Transverse colon (tissue), 4 donors: ENCODE results near the gene CNTN1. TPM values are rescaled to one million over a fixed set of nuclear protein-coding genes. Genes with fewer than 3 reads are reported as not detected.

Experiments used
- DNase-seq: peaks from one replicate; pipeline ENCODE4 v3.0.0-alpha.2; 2019
- H3K27ac ChIP-seq, 4 donors: fragments of 200-600 bp; sonication (generic); 2 replicates each; pipeline ENCODE4 v1.5.1; 2016 to 2018; ENCODE audit warnings: inconsistent platforms in 4 of 4
- H3K27me3 ChIP-seq: fragments of 200-600 bp; sonication (generic); 2 replicates; pipeline ENCODE4 v1.5.1; 2017; ENCODE audit warnings: inconsistent platforms
- H3K36me3 ChIP-seq, 4 donors: fragments of 200-600 bp; sonication (generic); 2 replicates each; pipeline ENCODE4 v1.5.1; 2017 to 2019; ENCODE audit warnings: inconsistent platforms in 4 of 4
- H3K4me1 ChIP-seq, 4 donors: fragments of 200-600 bp; sonication (generic); 2 replicates each; pipeline ENCODE4 v1.5.1; 2017 to 2020; ENCODE audit warnings: inconsistent platforms in 4 of 4
- H3K4me3 ChIP-seq, 4 donors: fragments of 200-600 bp; sonication (generic); 1 replicate in 1 of 4; 2 replicates in 3 of 4; pipeline versions ENCODE4 v1.5.1 to v1.6.1; 2017 to 2019; ENCODE audit warnings: inconsistent platforms in 4 of 4
- H3K9me3 ChIP-seq, 2 donors: fragments of 200-600 bp; sonication (generic); 2 replicates each; pipeline ENCODE4 v1.5.1; 2017 to 2019; ENCODE audit warnings: inconsistent platforms in 2 of 2
- EP300 ChIP-seq: sonication (generic); formaldehyde crosslinking; IDR thresholded peaks from one replicate; pipeline ENCODE4 v1.6.1; 2017; ENCODE audit warnings: antibody characterized with exemption, low read depth
- POLR2A ChIP-seq: fragments of 450-650 bp; IDR thresholded peaks from one replicate; pipeline ENCODE4 v1.6.1; 2016; ENCODE audit warnings: antibody characterized with exemption, mild to moderate bottlenecking, moderate library complexity
- POLR2AphosphoS5 ChIP-seq, 3 donors: sonication (generic); formaldehyde crosslinking; IDR thresholded peaks; one replicate each; pipeline ENCODE4 v1.6.1; 2016; ENCODE audit warnings: antibody characterized with exemption in 3 of 3
- WGBS, 2 donors: methylation state at CpG; one replicate each; pipeline ENCODE4 v1.1.5; 2018; ENCODE audit warnings: low coverage in 1 of 2; 5-methylcytosine and 5-hydroxymethylcytosine counted together
- in situ Hi-C, 4 donors: fragments of 200-750 bp; cut with MboI; loops; one replicate each; pipeline versions ENCODE4 v1.15.0 to v1.15.1; 2017; ENCODE audit warnings: low sequenced_read_pairs in 3 of 4, low pct_ligation_motif_present in 1 of 4, low pct_unique_long_range_greater_than_20kb in 1 of 4
- intact Hi-C: fragments of 100-400 bp; cut with DNase I; formaldehyde crosslinking; loops from one replicate; pipeline ENCODE4 v1.15.1; 2023; ENCODE audit warnings: low total_unique reads
- total RNA-seq, 4 donors: library from RNA; depleted of rRNA; stranded (reverse); fragments of >200 nt; gene quantifications; one replicate each; pipeline ENCODE4 v1.1.0, GENCODE V29; 2016
- TF ChIP-seq, protein P1 (sequence below), 5 experiments: fragments of 200-600 bp in 3 of 5; fragments of 450-650 bp in 2 of 5; sonication (generic) in 3 of 5; IDR thresholded peaks; 1 replicate in 2 of 5; 2 replicates in 3 of 5; pipeline ENCODE4 v1.5.1; 2016 to 2017; ENCODE audit warnings: antibody characterized with exemption in 5 of 5, inconsistent platforms in 3 of 5, mild to moderate bottlenecking in 2 of 5, moderate library complexity in 1 of 5

Gene CNTN1
- total RNA-seq, 4 donors from 2014 or later, result 0.60 to 3.2 (median 1.4) TPM

DNA sequence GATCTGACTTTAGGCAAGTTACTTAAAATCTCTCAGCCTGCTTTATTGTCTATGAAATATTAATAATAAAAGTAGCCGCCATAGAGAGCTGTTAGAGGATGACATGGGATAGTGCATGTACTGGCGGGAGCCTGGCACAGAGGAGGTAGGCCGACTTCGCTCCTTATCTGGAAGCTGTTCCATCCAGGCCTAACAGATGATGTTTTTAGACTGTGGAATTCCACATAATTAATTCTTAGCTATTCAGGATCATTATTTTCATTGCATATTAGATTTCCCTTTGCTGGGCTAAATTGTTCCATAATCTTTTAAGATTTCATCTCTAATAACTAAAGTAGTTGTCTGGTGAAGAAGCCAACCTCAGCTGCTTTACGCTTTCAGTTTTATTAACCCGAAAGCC is 30.8 kb downstream of the CNTN1 start:
- no peak overlapping the region for H3K27ac ChIP-seq
- 90 to 93% methylated on average over 3 to 6 of the region's 6 CpGs for WGBS, 2 donors
- no peak for TF ChIP-seq EP300
- TF ChIP-seq, protein P1, sequence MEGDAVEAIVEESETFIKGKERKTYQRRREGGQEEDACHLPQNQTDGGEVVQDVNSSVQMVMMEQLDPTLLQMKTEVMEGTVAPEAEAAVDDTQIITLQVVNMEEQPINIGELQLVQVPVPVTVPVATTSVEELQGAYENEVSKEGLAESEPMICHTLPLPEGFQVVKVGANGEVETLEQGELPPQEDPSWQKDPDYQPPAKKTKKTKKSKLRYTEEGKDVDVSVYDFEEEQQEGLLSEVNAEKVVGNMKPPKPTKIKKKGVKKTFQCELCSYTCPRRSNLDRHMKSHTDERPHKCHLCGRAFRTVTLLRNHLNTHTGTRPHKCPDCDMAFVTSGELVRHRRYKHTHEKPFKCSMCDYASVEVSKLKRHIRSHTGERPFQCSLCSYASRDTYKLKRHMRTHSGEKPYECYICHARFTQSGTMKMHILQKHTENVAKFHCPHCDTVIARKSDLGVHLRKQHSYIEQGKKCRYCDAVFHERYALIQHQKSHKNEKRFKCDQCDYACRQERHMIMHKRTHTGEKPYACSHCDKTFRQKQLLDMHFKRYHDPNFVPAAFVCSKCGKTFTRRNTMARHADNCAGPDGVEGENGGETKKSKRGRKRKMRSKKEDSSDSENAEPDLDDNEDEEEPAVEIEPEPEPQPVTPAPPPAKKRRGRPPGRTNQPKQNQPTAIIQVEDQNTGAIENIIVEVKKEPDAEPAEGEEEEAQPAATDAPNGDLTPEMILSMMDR (IDR thresholded peaks at IDR 0.05), result no peak
- no peak for TF ChIP-seq POLR2AphosphoS5 (IDR thresholded peaks at IDR 0.05)
- TF ChIP-seq POLR2A, result no peak
- no peak for DNase-seq
- H3K4me1 ChIP-seq, result no peaks in the 10 kb centered on the region
- H3K27me3 ChIP-seq, result no peaks in the 10 kb centered on the region
- intact Hi-C loops (no loop called here), in situ Hi-C loops (no loop called here)
- no peaks in the 10 kb centered on the region for H3K36me3 ChIP-seq
- H3K9me3 ChIP-seq, result no peaks in the 10 kb centered on the region
- no peak overlapping the region for H3K4me3 ChIP-seq

DNA sequence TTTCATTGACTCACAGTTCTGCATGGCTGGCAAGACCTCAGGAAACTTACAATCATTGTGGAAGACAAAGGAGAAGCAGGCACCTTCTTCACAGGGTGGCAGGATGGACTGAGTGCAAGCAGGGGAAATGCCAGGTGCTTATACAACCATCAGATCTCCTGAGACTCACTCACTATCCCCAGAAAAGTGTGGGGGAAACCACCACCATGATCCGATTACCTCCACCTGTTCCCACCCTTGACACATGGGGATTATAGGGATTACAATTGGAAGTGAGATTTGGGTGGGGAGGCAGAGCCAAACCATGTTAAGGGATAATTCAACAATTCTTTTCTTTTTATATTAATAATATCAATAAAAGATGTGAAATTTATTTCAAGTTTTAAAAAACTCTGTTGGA is 34.1 kb downstream of the CNTN1 start:
- Histone ChIP-seq H3K4me1 (no peaks in the 10 kb centered on the region), H3K27me3 (no peaks in the 10 kb centered on the region), H3K4me3 (no peak overlapping the region), H3K9me3 (no peaks in the 10 kb centered on the region), H3K27ac (no peak overlapping the region), H3K36me3 (no peaks in the 10 kb centered on the region)
- WGBS, 2 donors, result 81% methylated on average over 1 of the region's 1 CpG; no CpG with 5 or more reads in 1 of the 2 donors
- no peak for TF ChIP-seq POLR2AphosphoS5 (IDR thresholded peaks at IDR 0.05)
- TF ChIP-seq, protein P1 (IDR thresholded peaks at IDR 0.05), result no peak
- TF ChIP-seq EP300, result no peak
- TF ChIP-seq POLR2A, result no peak
- DNase-seq, result no peak
- intact Hi-C loops (no loop called here), in situ Hi-C loops (no loop called here)

DNA sequence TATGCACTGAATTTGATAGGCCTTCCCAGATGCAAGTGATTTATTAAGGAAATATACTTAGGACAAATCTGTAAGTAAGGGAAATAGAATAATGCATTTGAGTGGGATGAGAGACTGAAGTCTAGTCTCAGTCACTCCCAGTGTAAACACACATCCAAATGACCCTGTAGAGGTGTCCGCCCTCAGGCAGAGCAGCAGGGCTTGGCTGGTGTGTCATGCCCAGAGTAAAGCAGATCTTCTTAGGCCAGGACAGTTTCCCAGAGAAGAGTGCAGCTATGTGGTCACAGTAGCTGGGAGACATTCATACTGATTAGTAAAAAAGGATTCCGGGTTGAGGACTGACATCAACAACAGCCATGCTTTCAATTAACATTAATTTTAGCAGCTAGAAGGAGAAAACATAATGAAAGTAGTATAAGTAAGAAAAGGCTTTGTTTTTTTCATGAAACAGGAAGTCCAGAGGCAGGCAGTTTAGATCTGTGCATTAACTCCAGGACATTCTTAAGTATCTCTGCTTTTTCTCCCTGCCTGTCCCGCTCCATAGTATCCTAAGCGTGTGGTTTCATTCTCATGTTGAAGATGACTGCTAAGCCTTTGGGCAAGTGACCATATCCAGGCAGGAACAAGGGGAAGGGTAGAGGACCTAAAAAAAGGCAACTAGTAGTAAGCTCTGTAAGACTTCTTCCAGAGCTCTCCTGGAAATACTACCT is 35.7 kb downstream of the CNTN1 start:
- Histone ChIP-seq H3K27me3 (no peaks in the 10 kb centered on the region), H3K4me3 (no peak overlapping the region), H3K9me3 (no peaks in the 10 kb centered on the region), H3K4me1 (no peaks in the 10 kb centered on the region), H3K36me3 (no peaks in the 10 kb centered on the region), H3K27ac (no peak overlapping the region)
- DNase-seq, result no peak
- in situ Hi-C loops, result no loop called here
- TF ChIP-seq, protein P1 (IDR thresholded peaks at IDR 0.05), result no peak
- TF ChIP-seq POLR2A (no peak), POLR2AphosphoS5 (IDR thresholded peaks at IDR 0.05) (no peak), EP300 (no peak)
- WGBS, 2 donors, result 84 to 88% methylated on average over 2 to 4 of the region's 4 CpGs
- intact Hi-C loops, result no loop called here

DNA sequence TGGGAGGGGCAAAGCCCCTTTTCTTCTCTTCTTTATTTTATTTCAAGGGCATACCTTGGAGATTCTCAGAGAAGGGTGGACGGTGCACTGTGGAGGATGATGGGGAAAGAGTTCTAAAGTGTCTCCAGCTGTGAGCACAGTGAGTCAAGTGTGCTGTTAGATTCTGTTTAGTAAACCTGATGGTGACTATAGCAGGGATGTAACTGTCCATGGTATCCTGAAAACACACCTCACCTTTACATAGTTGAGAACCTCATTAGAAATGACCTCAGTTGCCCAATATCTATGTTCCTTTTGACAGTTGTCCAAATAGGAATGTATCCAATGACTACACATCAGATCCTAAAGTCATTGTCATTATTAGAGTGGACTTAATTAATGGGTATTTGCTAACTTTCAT is 38.0 kb downstream of the CNTN1 start:
- no peaks in the 10 kb centered on the region for H3K36me3 ChIP-seq
- intact Hi-C loops (no loop called here), in situ Hi-C loops (no loop called here)
- H3K9me3 ChIP-seq, result no peaks in the 10 kb centered on the region
- H3K27ac ChIP-seq, result no peak overlapping the region
- WGBS, 2 donors, result 73 to 82% methylated on average over 1 of the region's 1 CpG
- TF ChIP-seq EP300 (no peak), POLR2AphosphoS5 (IDR thresholded peaks at IDR 0.05) (no peak), POLR2A (no peak)
- TF ChIP-seq, protein P1 (IDR thresholded peaks at IDR 0.05), result no peak
- no peak overlapping the region for H3K4me3 ChIP-seq
- DNase-seq, result no peak
- H3K4me1 ChIP-seq, result no peaks in the 10 kb centered on the region
- no peaks in the 10 kb centered on the region for H3K27me3 ChIP-seq
